ENCODE results near the gene PDE11A.

The PDE11A gene

DNA sequence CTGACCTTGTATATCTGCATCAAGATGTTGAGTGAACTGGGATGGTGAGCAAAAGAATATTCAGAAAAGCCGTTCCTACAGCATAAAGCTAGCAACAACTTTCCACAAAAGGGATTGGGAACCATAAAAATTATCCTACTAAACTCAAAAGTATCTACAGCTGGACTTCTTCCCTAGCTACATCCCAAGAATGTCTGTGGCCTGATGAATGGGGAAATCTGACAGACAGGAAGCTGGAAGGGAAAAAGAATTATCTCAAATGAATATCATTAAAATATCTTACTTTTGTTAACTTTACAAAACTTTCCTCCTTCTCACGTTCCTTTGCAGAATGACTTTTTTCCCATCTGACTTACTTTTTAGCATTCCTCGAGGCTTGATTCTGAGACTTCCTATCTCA, 150.9 kb downstream of the PDE11A start:
- DNase-seq = no peak

DNA sequence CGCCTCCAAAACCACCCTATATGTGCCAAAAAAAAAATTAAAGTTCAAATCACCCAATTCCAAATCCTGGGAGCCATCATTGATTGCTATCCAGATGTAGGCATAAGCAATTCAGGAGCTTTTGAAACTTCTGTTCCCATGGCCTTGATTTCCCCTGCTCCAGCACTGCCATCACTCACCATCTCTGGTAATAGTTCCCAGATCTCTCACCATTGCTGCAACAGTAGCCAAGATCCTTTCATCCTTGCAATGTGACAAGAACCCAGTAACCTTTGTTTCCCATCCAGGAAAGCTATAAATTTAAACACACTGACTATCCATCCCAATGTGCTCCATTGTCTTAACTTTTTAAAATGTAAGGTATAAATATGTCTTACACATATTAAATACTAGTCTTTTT, 155.4 kb downstream of the PDE11A start:
- DNase-seq = no peak

DNA sequence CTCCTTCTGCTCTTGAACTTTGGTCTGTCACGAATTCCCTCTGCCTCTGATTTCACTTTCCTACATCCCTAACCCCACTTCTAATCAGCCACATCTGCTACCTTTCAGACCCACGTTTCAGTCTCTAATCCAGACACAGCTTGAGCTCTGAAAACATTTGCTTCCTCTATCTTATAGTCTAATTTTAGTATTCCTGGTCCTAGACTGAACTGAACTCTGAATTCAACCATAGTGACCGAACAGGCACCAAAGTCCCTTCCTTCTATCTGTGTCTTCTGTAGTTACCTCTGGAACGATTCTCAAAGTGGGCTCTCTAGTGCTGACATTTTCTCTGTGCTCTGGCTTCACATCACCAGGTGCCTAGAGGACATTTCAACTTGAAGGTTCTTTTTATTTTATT, 156.2 kb downstream of the PDE11A start:
- DNase-seq = no peak

GRCh38 chr2:177914247-177914646, 158.3 kb downstream of the PDE11A start:
- DNase-seq = no peak

DNA sequence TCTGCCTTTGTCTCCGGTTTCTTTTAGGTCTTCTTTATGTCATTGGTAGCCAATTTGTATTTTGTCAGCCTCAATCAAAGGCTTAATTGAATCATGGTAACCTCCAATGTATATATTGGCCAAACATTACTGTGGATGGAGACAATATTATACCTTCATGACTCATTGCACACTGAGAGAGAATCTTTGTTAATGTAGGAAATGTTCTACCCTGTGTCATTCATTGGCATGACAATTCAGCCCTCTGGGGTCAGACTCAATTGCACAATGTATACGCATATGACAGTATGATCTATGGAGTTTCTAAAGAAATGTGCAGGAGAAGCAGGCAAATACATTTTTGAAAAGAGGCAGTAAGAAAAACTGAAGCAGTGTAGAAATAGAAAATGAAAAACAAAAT, 162.6 kb downstream of the PDE11A start:
- DNase-seq = no peak

- no peak for DNase-seq
Measured at GRCh38 chr2:177908824-177909223, 163.8 kb downstream of the PDE11A start.

- no peak for DNase-seq
Measured at GRCh38 chr2:177908182-177908581, 164.4 kb downstream of the PDE11A start.

DNA sequence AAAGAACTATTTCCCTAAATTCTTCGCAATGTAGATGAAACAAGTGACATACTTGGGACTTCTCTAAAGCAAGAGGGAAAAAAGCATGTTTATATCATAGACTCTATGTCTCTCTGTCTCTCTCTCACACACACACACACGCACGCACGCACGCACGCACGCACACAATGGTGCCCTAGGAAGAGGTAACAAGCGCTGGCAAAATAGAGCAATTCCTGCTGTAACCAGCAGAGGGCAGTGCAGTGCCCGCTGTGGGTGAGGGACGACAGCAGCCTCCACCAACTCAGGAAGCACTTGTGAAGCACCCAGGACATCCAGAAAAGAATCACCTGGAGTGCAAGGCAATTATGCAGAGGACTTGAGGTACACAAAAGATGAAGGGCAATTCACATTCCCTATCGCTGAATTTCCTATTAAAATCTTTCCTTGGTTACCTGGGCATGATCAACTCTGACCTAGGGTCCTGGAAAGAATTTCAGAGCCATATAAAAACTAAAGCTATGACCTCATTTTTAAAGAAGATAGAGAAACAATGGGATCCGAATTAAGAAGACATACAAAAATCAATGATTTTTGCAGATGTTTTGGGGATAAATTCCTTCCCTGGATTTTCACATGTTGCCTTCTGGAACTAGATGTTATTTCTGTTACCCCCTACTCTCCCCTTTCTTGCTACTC, 166.4 kb downstream of the PDE11A start:
- peak; percentile 11 to 60 (median 19) for DNase-seq

DNA sequence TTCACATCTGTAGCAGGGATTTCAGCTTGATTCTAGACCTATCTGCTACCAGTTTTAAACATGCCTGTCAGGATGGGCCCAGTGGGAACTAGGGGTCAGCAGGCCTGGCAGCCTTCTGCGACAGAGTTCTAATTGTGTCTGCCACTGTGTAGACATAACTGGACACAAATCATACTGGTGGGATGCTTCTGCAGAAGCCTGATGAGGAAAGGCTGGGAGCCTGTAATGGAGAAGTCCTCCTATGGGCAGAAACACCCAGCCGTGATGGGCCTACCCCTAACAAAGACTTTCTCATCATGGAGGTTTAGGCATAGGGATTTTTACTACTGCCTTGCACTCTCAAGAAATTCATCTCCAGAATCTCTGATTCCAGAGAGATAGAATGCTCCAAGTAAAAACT, 166.9 kb downstream of the PDE11A start:
- DNase-seq = no peak

DNA sequence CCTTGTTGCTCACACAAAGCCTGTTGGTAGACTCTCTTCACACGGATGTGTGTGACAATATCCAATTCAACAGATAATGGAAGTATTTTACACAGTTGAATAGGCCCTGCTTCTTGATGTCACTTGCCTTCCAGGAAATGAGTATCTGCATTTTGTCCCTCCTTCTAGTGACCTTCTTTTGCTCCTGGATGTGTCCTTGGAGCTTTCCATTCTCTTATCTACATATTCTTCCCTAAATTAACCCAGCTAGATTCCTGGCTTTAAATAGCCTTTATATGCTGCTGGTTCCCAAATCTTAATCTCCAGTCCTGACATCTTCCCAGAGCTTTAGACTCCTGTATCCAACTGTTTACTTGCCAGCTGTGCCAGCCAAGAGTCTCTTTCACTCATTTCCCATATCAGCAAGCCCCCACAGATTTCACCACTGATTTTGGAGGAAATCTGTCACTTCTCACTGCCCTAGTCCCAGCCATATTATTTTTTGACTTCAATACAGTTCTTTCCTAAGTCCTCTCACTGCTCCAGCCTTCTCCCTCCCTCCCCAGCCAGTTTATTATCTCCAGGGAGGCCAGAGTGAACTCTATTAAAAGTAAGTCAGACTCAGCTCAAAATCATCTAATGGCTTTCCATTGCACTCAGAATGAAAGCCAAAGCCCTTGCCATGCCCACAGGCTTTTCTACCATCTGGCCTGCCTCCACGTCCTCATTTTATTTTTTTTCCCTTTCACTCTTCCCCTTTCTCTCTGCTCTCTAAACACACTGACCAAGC, 170.0 kb downstream of the PDE11A start:
- no peak for DNase-seq

DNA sequence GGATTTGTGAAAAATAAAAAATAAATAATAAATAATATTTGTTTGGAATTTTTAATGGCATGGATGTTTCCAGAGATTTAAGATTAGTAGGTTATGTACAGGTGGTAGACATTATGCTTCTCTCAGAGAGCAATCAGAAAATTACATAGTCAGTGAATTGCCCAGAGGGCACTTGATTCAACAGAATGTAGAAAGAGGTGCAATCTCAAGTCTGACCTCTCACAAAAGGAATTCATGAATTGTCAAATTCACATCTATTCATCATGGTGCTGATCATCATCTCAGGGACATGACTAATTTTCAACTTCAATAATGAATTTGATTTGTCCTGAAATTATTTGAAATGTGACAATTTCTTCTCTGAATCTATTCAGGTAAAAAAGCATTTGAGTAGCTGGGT, 172.5 kb downstream of the PDE11A start:
- DNase-seq = no peak

- DNase-seq = no peak
Measured at GRCh38 chr2:177897278-177897677, 175.3 kb downstream of the PDE11A start.

GRCh38 chr2:177896587-177896986, 176.0 kb downstream of the PDE11A start:
- DNase-seq = no peak

DNA sequence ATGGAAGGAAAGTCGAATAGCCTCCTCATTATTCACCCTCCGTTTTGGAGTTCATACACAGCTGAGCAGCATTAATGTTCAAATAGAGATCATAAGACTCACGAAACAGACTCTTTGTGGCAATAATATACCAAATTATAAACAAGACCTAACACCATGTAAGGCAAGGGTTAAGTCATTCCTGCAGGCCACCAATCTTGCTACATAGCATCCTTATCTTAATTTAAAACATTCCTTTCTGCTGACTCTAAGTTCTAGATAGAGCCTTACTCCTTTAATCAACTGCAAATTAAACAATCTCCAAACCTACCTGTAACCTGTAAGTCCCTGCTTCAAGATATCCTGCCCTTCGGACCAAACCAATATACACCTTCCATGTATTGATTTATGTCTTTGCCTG, 178.0 kb downstream of the PDE11A start:
- DNase-seq = no peak

GRCh38 chr2:177893880-177894279, 178.7 kb downstream of the PDE11A start:
- DNase-seq = no peak

DNA sequence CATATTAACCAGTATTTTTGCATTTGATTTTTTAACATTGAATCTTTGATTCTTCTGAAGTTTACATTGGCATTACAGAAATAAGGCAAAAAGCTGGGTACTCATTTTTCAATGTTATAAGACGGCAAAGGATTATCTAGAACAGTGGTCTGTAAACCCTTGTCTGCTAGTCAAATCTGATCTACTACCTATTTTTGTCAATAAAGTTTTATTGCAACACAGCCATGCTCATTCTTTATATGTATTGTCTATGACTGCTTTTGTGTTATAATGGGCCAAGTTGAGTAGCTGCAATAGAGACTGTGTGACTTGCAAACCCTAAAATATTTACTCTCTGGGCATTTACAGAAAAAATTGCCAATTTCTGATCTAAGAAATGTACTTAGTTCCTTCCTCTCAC, 181.0 kb downstream of the PDE11A start:
- no peak for DNase-seq

DNA sequence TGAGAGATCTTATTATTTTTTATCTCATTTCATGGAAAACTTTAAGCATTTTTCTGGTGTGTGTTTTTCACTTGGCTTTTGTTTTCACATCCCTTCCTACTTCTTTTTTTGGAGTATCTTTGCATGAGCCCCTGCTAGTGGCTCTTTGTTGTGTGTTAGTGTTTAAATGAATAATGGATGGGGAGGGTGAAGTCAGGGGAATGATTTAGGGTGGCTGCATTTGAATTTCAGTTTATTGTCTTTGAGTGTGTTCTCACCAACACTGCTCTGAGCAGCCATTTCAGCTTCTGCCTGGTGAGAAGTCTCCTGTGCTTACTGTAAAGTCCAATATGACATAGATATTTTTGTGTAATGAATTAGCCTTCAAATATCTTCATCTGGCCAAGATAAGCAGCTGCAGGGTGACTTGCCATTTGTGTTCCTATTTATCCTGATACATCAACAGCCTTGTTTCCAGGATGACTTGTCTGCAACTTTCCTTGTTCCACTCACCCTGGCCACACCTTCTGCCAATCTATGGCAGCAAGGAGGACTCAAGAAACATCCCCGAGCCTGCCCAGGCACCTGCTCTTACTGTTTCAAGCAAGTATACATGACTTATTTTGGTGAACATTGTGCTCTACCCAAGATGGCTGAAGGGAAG, 182.6 kb downstream of the PDE11A start:
- no peak for DNase-seq

GRCh38 chr2:177888581-177888980, 184.0 kb downstream of the PDE11A start:
- no peak for DNase-seq

- no peak for DNase-seq
Measured at GRCh38 chr2:177887722-177888121, 184.9 kb downstream of the PDE11A start.

- no peak for DNase-seq
Measured at GRCh38 chr2:177886824-177887223, 185.8 kb downstream of the PDE11A start.

- DNase-seq = no peak
Measured at GRCh38 chr2:177885828-177886466, 186.6 kb downstream of the PDE11A start.

DNA sequence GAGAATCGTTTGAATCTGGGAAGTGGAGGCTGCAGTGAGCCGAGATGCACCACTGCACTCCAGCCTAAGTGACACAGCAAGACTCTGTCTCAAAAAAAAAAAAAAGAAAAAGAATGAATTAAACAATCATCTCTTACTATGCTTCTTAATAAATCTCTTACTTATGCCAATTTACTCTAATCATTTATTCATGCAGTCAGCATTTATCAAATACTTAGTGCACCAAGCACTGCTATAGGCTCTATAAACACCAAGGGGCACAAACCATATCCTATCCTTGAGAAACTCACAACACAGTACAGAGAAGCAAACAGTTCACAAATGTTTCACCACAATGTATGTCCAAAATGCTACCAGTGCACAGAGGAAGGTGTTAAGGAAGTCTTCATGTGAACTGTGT, 189.4 kb downstream of the PDE11A start:
- no peak for DNase-seq

- no peak for DNase-seq
Measured at GRCh38 chr2:177882501-177882900, 190.1 kb downstream of the PDE11A start.

DNA sequence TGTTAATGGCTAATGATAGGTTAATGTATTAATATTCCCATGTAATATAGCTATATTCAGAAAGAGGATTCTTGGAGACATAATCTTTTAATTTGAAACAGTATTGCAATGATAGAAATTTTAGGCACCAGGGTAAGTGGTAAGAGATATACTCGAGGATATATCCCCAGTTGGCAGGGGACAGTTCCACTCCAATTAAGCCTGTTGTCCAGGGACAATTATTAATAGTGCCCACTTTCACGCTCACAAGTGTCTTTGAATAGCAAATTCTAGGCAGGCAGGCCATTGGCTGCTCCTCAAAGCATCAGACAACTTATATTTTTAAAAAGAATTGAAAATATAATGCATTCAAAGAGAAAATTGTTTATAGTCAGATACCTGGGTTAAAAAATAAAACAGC, 190.7 kb downstream of the PDE11A start:
- DNase-seq = no peak

Data from T-helper 1 cell (primary cell).